ENCODE data around the gene GPX3. TPM values are rescaled to one million over a fixed set of nuclear protein-coding genes. Genes with fewer than 3 reads are reported as not detected.

The GPX3 gene
- total RNA-seq, 4 donors from 2014 or later, result 5.7 to 1,241 (median 263) TPM

- intact Hi-C loops (cut with DNase I; ENCODE audit: low total_unique reads), result no loop called here
- no peaks in the 10 kb centered on the region for H3K9me3 ChIP-seq
- H3K36me3 ChIP-seq, result no peaks in the 10 kb centered on the region
- no peak overlapping the region for H3K27ac ChIP-seq
- TF ChIP-seq POLR2A (IDR thresholded peaks at IDR 0.05) (no peak), CTCF (IDR thresholded peaks at IDR 0.05) (no peak)
- no peaks in the 10 kb centered on the region for H3K27me3 ChIP-seq
- DNase-seq, result no peak
- peaks cover 0 to 13% of the 10 kb centered on the region in 2 donors for H3K4me1 ChIP-seq
- H3K4me3 ChIP-seq, result no peak overlapping the region
Measured at GRCh38 chr5:151060742-151061141, 40.4 kb downstream of the GPX3 start.

GRCh38 chr5:151062405-151063141, 42.2 kb downstream of the GPX3 start:
- H3K9me3 ChIP-seq, result no peaks in the 10 kb centered on the region
- no peaks in the 10 kb centered on the region for H3K36me3 ChIP-seq
- H3K27me3 ChIP-seq, result no peaks in the 10 kb centered on the region
- peak overlapping the region; percentile 71 to 78 for H3K27ac ChIP-seq
- H3K4me3 ChIP-seq, result no peak overlapping the region
- H3K4me1 ChIP-seq, result peaks cover 0 to 13% of the 10 kb centered on the region in 2 donors
- intact Hi-C loops (cut with DNase I; ENCODE audit: low total_unique reads), result no loop called here
- no peak for DNase-seq
- TF ChIP-seq CTCF (IDR thresholded peaks at IDR 0.05), result no peak
- TF ChIP-seq POLR2A (IDR thresholded peaks at IDR 0.05), result no peak

GRCh38 chr5:151063142-151063989, 43.0 kb downstream of the GPX3 start:
- Histone ChIP-seq H3K27ac (peak overlapping the region; percentile 71 to 78), H3K9me3 (no peaks in the 10 kb centered on the region), H3K4me1 (peaks cover 0 to 14% of the 10 kb centered on the region in 2 donors), H3K27me3 (no peaks in the 10 kb centered on the region), H3K4me3 (no peak overlapping the region), H3K36me3 (no peaks in the 10 kb centered on the region)
- TF ChIP-seq CTCF (IDR thresholded peaks at IDR 0.05) (no peak), POLR2A (IDR thresholded peaks at IDR 0.05) (no peak)
- intact Hi-C loops (cut with DNase I; ENCODE audit: low total_unique reads), result no loop called here
- DNase-seq, result peak; percentile 48 to 65

- TF ChIP-seq POLR2A (IDR thresholded peaks at IDR 0.05), result no peak
- TF ChIP-seq CTCF (IDR thresholded peaks at IDR 0.05), result no peak
- no peak for DNase-seq
- Histone ChIP-seq H3K27me3 (no peaks in the 10 kb centered on the region), H3K4me1 (peaks cover 0 to 20% of the 10 kb centered on the region in 2 donors), H3K9me3 (no peaks in the 10 kb centered on the region), H3K4me3 (no peak overlapping the region), H3K36me3 (no peaks in the 10 kb centered on the region), H3K27ac (peak overlapping the region in 1 of 2 donors; percentile 71)
- intact Hi-C loops (cut with DNase I; ENCODE audit: low total_unique reads), result no loop called here
Measured at GRCh38 chr5:151064916-151065499, 44.6 kb downstream of the GPX3 start.
